HG03378 (cell line): Measurements from ENCODE around the gene G3BP2.
"Not testable (repeated sequence)": the region's sequence is repeated elsewhere in the genome, so short reads cannot be mapped to it uniquely, and the experiment has no call there.

Experiments used
- ATAC-seq: cut with Tn5 transposase; IDR thresholded peaks from one replicate; pipeline ENCODE4 v1.9.1; 2021; ENCODE audit warnings: mild to moderate bottlenecking, moderate library complexity; ENCODE audit not compliant: unreplicated experiment

G3BP2 gene

DNA sequence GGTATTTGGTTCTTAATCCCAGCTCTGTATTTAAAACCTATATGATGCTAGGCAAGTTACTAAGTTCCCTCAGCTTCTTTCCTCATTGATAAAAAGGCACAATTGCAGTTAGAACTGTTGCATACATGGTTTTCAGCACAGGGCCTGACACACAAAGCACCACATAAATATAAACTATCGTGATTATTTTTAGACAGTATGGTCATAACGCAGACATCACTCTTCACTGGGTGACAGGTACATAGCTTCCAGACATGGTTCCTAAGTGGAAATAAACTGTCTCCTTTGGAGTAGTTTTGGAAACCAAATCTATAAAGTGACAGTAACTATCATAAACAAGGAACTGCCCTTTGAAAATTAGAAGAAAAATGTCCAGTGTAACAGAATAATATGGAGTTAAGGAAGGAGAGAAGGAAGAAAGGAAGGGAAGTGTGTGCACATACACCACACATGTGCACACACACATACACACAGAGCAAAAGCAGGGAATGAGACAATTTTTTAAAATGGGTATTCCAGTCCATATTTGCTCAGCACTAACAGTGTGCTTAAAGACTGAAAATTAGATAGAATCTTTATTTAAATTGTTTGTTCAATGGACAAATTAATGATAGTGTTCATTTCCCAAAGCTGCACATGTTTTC is 12.5 kb upstream of the G3BP2 start:
- ATAC-seq: no peak

DNA sequence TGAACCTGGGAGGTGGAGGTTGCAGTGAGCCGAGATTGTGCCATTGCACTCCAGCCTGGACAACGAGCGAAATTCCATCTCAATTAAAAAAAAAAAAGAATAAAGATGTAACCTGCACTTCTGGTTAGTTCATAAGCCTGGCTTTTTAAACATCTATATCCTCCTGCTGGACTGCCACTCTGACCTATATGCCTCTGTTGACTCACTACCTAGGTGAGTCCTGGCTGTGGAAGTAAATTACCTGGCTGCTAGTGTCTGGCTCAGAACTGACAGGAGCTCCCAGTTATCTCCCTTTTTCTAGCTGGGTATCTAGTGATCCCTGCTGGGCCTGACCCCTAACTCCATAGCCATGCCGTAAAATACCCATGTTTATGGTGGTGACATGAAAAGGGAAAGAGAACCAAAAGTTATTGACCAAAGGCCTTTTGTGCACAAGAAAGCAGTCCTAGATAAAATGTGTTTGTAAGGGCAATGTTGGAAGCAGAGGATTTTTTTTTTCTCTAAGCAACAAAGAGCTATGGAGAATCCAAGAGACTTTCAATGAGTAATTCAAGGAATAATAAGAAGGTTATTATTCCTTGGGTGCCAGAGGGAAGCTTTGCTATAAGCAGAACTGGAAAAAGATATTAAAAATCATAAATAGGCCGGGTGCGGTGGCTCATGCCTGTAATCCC is 10.4 kb upstream of the G3BP2 start:
- no peak for ATAC-seq

DNA sequence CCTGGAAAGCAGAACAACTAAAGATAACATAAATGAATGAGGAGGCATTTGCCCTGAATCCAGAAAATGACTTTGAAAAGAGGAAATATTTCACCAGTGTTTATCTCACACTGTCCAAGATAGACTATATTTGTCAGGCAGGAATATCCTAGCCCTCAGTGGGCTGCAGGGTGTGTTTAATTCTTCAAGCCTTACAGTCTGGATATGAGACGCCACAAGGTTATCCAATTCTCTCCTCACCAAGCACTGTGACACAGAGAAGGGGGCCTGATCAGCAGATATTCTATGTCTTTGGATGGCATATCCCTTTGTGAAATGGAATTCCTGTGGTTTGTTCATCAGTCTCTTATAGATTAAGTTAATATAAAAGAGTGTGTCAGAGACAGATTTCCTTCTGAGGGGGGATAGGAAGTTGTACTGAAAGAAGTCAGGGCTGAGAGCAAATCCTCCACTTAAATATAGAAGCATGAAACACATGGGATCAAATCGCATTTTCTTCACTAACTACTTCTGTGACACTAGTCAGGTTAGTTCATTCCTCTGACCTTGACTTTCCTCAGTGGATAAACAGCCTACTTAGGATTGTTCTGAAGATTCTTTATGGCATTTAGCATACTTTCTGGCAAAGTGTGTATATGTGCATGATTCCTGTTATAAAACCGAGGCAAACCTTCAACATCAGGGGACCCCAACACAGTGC is 6.8 kb upstream of the G3BP2 start:
- no peak for ATAC-seq

DNA sequence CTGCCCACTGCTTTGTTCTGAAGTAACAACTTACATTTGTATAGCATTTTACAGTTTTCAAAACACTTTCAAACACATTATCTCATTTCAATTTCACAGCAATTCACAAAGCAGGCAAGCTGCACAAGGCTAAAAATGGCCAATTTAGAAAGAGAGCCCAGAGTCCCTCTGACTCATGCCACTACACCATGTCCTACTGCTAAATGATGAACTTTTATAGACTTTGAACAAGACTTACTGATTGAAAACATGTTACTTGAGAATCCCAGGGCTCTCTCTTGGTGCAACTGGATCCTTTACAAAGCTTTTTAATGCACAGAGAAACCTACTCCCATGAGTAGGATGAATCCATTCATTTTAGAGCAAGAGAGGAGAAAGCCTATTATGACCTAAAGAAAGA is 5.8 kb upstream of the G3BP2 start:
- ATAC-seq: no peak

DNA sequence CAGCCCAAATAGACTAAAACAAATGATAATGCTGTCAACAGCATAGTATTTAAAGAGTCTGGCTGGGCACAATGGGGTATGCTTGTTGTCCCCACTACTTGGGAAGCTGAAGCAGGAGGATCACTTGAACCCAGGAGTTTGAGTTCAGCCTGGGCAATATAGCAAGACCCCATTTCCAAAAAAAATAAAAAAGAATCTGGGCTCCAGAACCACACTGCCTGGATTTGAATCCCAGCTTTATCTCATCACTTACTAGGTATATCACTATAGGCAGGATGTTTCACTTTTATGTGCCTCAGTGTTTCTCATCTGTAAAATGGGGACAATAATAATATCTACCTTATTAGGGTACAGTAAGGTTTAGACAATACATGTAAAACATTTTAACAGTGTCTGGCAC is 5.3 kb upstream of the G3BP2 start:
- ATAC-seq: no peak

DNA sequence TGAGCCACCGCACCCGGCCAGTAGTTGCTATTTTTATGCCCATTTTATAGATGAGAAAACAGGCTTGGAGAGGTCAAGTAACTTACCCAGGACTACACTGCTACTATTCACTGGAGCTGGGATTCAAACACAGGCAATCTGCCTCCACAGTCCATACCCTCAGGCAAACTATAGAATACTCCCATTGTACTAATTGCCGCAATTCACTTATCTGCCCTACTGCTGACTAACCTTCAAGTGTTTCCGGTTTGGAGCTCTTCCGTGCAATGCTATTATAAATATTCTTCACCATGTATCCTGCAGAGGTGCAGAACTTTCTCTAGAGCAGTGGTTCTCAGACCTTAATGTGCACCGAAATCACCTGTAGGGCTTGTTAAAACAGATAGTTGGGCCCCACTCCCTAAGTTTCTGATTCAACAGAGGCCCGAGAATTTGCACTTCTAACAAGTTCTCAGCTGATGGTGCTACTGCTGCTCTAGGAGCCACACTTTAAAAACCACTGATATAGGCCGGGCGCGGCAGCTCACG is 1.9 kb upstream of the G3BP2 start:
- ATAC-seq: no peak

DNA sequence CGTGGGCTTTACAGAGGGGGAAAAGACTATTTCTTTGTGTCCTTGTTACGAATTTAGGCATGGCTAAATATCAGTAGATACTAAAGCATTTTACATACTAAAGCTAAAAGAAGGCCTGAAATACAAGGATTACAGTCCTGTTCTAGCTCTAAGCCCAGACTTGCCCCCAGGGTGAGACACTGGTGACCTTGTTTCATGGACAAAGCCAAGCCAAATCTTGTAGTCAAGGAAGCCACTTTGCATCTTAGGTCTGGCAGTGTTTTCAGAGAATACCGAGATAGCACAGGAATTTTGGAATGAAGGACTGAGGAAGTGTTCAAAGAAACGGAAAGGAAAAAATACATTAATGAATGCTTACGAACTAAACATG is 733 bp upstream of the G3BP2 start:
- ATAC-seq: no peak

DNA sequence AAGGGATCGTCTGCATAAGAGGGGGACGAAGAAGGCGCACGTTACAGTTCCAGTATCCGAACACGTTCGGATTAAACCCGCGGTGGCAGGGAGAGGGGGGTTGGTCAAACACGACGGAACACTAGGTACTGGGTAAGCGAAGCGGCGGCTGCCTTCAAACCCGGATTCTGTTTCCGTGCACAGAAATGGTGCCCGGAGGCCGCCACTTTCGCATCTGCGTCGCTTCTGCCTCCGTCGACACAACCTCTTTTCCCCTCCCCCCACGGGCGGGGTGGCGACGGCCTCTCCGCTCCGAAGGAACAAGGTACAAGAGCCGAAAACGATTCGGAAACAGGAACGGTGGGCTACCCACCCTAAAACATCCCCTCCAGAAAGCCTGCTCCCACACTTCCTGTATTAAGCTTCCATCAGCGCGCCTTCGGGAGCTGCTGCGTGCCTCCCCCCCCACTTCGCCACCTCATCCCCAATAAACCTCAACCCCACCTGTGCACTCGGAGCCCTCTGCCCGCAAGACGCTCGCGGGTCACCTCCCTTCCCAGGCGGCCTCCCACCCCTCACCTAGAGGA is 667 bp downstream of the G3BP2 start:
- ATAC-seq: peak; percentile 19

DNA sequence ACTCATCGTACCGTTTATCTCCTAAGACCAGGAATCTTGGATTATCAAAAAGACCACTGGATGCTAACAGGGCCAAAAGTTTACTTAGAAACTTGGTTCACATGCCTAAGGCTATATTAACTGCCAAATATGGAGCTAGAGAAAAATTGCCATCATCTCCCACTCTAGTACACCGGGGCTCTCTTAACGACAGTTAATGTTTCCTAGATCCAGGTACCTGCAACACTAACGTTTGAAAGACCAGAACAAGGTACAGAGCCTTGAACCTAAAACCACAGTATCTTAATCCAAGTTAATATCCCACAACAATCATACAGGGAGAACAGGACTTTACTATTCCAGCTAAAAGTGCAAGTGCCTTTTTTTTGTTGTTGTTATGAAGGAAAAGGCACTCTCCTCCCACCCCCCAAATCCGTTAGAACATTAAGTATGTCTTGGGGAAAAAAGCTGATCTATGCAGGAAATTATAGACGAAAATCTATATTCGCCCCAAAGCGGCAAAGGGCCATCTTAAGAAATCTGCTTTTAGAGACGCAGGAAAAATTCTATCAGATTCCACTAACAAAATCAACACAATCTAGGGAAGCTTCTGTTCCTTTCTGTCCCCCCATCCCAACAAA is 1.3 kb downstream of the G3BP2 start:
- ATAC-seq: no peak

DNA sequence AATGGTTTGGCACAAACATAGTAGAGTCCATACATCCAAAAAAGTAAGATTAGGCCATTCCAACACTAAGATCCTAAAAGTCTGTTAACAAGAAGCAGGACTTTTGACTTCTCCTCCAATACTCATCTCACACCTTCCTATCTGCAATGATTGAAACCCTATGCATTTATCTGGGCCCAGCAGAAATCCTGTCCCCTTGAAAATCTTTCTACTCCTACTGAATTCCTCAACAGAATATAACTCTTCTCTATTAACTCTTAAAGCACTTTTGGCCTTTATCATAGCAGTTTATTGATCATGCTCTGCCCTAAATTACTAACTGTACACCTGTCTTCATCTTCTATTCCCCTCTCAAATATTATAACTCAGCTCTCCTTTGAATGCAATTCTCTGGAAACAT is 4.6 kb downstream of the G3BP2 start:
- ATAC-seq: no peak

DNA sequence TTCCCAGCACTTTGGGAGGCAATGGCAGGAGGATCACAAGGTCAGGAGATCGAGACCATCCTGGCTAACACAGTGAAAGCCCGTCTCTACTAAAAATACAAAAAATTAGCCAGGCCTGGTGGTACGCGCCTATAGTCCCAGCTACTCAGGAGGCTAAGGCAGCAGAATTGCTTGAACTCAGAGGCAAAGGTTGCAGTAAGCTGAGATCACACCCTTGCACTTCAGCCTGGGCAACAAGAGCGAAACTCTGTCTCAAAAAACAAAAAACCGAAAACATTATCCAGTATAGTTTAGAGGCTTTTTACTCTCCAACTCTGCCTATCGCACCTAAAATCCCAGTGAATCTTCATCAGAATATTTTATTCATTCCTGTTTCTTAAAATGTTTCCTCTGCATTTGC is 5.6 kb downstream of the G3BP2 start:
- ATAC-seq: not testable (repeated sequence)

DNA sequence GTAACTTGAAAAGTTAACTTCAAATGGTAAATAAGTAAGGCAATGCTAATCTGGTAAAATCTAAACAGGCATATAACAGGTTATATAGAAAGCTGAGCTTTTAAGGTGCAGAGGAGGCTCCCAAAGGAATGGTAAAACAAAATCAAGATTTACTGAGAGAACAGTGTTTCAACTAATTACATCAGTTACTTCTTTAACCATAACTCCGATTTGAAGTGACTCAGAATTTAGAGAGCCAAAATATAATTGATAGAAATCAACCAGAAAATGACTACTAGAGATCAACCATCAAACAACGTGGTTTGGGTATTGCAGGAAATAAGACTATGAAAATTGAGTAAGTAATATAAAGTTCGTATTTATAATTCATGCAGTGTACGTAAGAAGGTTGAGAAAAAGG is 6.9 kb downstream of the G3BP2 start:
- no peak for ATAC-seq

DNA sequence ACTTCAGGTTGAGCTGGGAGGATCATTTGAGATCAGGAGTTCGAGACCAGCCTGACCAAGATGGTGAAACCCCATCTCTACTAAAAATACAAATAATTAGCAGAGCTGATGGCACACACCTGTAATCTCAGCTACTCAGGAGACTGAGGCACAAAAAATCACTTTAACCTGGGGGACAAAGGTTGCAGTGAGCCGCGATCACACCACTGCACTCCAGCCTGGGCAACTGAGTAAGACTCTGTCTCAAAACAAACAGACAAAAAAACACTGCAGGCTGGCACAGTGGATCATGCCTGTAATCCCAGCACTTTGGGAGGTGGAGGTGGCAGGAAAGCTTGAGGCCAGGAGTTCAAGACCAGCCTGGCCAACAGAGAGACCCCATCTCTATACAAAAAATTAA is 8.6 kb downstream of the G3BP2 start:
- not testable (repeated sequence) for ATAC-seq

DNA sequence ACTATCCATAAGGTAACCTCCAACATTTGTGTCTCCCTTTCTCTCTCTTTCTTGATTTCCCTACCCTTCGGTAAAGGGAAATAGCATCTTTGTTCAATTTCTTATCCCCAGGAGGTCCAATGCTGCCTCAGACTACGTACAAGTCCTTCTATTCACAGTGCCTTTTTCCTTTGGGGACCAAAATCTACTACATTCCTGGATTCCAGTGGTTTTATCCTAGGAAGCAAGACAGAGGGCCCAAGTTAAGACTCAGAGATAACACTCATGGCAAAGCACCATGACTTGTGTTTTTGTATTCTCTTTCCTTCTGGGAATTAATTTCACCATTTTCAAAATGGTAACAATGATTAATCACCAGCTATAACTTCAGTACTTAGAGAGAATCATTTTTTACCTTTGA is 10.6 kb downstream of the G3BP2 start:
- no peak for ATAC-seq

DNA sequence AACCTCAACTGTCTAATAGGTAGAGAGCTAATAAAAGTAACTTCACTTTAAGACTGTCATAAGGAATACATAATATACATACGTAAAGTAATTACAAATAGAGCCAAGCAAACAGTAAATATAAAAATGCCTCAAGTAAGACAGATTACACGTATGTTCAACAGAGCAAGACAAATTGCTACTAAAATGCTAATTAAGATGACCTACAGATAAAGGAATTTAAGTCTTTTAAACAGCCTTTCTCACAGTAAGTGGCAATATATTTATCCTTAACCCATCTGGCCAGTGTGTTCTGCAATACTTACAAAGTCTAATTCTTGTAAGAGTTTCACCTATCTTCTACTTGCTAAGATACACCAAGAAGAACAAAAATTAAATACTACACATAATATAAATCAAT is 12.7 kb downstream of the G3BP2 start:
- ATAC-seq: no peak

DNA sequence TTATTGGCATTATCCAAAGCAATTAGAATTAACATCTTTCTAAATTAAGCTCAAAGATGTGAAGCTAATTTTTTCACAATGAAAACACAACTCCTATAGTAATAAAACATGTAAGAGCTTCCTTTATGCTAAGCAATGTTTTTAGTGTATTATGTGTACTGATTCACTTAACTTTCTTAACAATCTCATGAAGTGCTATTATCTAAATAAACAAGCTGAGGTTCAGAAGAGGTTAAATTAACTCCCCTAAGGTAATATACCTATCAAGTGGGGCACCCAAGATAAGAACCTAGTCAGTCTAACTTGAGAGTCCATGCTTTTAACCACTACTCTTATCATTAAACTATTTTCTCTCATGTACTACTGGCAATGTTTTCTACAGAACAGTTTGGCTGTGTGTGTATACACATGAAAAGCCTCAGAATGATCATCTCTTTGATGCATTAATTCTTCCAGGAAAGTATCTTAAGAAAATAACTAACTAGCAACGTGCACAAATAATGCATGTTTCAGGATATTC is 13.6 kb downstream of the G3BP2 start:
- no peak for ATAC-seq

DNA sequence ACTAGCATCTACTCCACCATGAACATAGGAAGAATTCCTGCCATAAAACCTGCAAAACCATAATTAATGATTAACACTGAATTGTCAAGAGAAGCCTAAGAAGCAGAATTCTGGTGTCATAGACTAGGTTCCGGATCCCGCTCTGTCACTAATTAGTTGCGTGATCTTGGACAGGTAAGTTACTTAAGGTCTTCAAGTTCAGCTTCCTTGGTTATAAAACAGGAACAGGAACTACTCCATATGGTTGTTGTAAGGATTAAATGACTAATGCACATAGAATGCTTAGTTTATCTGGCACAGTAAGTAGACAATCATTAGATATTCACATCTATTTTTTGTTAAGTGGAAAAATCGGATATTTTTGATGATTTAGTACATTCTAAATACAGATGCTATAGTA is 14.3 kb downstream of the G3BP2 start:
- ATAC-seq: no peak

DNA sequence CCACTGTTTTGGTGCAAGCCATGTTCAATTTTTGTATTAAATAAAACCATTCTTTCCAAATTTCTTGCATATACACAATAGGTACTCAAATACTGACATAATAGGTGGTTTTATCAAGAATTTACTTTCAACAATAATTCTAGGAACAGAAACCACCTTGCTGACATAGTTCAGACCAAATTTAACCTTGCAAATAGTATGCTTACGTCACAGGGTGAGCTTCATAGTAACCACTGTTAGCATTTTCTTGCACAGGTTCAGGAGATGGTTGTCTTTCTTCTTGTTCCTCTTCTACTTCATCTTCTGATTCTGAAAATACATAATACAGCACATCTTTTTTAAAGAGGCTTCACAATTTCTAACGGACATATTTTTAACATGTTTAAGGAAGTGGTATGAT is 17.6 kb downstream of the G3BP2 start:
- no peak for ATAC-seq

DNA sequence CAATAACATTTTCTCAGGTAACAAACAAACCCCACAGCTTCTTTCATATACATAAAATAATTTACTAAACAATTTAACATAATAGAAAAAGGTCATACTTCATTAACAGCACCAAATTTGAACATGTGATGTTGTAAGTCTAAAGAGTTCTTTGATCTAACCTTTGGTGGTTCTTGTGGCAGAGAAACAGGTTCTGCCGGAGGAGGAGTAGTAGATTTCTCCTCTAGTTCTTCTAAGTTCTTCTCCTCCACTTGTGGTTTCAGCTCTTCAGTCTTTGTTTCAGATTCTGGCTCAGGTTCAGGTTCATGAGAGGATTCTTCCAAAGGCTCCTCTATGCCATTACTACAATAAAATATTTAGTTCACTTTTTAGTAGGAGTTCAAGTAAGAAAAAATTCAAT is 18.3 kb downstream of the G3BP2 start:
- ATAC-seq: no peak

DNA sequence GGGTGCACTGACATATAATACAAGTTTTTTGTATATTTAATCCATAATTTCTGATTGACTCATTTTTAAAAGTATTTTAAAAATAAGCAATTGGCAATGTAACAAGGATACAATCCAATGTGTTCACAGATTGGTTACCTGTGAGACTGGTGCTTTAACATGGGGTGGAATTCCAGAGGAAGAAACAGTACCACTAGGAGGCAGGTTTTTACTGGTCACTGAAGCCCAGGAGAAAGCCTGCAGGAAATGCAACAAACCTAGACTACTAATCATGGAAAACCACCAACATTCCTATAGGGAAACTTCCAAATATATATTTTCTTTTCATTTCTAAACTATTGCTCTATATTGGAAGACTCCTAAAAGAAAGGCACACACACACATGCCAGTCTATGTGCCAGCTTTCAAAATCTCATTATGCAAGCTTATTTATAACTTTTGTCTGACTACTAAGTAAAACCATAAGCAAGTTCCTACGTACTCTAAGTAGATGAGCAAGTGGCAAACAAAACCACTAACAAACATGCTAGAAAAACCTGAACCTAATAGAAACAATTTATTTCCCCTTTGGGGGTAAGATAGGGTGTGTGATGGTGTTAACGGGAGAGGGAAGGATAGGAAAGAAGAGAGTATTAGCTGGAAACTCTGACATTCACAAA is 19.2 kb downstream of the G3BP2 start:
- ATAC-seq: no peak

DNA sequence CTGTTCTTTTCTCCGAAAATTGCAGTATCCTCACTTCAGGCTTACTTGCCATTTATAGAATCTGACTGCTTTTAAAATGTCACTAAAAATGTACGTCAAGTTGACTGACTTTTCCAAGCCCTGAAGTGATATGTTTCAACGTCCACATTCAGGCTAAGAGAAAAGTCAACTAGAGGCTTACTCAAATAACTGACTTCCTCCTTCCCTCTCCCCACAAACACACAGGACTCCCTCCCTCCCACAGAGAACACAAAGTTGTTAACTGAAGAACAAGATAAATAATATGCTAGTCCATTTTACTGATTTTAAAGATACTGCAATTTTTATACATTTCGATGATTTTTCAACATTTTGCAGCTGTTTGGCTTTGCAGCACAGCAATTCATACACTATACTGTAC is 29.1 kb downstream of the G3BP2 start:
- ATAC-seq: no peak
